GM12864 (cell line): Measurements from ENCODE around the gene NUP98.
"Not testable (repeated sequence)": the region's sequence is repeated elsewhere in the genome, so short reads cannot be mapped to it uniquely, and the experiment has no call there.

Experiments
- DNase-seq: peaks from one replicate; pipeline ENCODE4 v3.0.0-alpha.2; 2011; ENCODE audit warnings: low read depth
- H3K4me3 ChIP-seq: 2 replicates; pipeline ENCODE4 v1.5.1; 2011; ENCODE audit warnings: mild to moderate bottlenecking, low read depth, low read length, control low read depth
- TF ChIP-seq, protein P1 (sequence below): IDR thresholded peaks from 2 replicates; pipeline ENCODE4 v1.5.1; 2011; ENCODE audit warnings: low read depth, mild to moderate bottlenecking, moderate library complexity, low read length, control low read depth, inconsistent platforms; ENCODE audit errors: missing control alignments

The NUP98 gene

GRCh38 chr11:3822312-3822711 is 25.0 kb upstream of the NUP98 start:
- no peak for DNase-seq
- TF ChIP-seq, protein P1, sequence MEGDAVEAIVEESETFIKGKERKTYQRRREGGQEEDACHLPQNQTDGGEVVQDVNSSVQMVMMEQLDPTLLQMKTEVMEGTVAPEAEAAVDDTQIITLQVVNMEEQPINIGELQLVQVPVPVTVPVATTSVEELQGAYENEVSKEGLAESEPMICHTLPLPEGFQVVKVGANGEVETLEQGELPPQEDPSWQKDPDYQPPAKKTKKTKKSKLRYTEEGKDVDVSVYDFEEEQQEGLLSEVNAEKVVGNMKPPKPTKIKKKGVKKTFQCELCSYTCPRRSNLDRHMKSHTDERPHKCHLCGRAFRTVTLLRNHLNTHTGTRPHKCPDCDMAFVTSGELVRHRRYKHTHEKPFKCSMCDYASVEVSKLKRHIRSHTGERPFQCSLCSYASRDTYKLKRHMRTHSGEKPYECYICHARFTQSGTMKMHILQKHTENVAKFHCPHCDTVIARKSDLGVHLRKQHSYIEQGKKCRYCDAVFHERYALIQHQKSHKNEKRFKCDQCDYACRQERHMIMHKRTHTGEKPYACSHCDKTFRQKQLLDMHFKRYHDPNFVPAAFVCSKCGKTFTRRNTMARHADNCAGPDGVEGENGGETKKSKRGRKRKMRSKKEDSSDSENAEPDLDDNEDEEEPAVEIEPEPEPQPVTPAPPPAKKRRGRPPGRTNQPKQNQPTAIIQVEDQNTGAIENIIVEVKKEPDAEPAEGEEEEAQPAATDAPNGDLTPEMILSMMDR = no peak
- H3K4me3 ChIP-seq = no peak overlapping the region

DNA sequence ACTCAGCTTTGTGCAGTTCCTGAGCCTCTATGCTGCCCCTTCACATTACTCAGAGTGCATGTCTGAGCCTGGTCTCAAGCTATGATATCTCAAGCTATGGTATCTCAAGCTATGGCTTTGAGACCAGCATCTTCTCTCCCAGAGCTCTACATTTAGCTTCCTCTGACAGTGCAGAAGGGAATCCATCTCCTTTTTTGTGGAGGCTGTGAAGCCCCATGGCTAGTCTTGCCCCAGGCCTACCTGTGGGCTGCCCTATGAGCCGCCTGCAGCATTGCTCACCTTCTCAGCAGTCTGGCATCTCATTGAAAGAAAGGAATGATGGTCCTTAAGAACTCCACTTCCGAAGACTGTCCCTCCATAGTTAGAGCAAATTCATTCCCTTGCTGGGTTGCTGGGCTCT is 23.6 kb upstream of the NUP98 start:
- no peak overlapping the region for H3K4me3 ChIP-seq
- no peak for DNase-seq
- TF ChIP-seq, protein P1 = no peak

GRCh38 chr11:3817181-3817800 is 19.9 kb upstream of the NUP98 start:
- no peak overlapping the region for H3K4me3 ChIP-seq
- TF ChIP-seq, protein P1 = no peak
- no peak for DNase-seq

GRCh38 chr11:3816673-3817072 is 19.3 kb upstream of the NUP98 start:
- TF ChIP-seq, protein P1 = no peak
- no peak for DNase-seq

DNA sequence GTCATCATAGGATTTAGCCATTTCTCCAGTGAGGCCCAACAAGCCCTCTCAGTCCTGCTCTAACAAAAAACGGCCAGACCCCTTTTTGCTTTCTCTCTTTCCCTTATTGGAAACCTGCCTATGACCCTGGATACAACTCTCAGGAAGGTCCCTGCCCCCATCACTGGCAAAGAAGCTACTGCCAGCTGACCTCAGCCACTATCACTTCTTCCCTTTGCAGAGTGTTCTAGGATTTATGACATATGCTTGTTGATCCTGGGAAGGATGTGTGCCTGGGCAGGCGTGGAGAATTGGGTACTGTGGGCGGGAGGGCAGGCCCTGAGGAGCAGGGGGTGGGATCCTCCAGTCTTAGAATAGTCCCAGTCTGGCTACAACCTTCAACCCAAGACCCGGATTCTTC is 18.5 kb upstream of the NUP98 start:
- no peak for DNase-seq
- no peak overlapping the region for H3K4me3 ChIP-seq
- TF ChIP-seq, protein P1 = no peak

More at GRCh38 chr11:3816673-3817072, 19.3 kb upstream of the NUP98 start:
- H3K4me3 ChIP-seq = no peak overlapping the region

- DNase-seq, H3K4me3 ChIP-seq: not testable (repeated sequence)
These were observed 17.5 kb upstream of the NUP98 start for GRCh38 chr11:3814832-3815231.

- H3K4me3 ChIP-seq = no peak overlapping the region
- no peak for DNase-seq
- TF ChIP-seq, protein P1 = no peak
These were observed 13.6 kb upstream of the NUP98 start for GRCh38 chr11:3810951-3811350.
